Bronchial epithelial cell (primary cell): ENCODE measurements around the gene TSPEAR. TPM values are rescaled to one million over a fixed set of nuclear protein-coding genes. Genes with fewer than 3 reads are reported as not detected.
"Not testable (repeated sequence)": the region's sequence is repeated elsewhere in the genome, so short reads cannot be mapped to it uniquely, and the experiment has no call there.

Experiments used
- DNase-seq: peaks from one replicate; pipeline ENCODE4 v3.0.0-alpha.2; 2010; ENCODE audit warnings: low read depth
- FAIRE-seq: peaks from 2 replicates; lab custom pipeline; 2011; peaks lifted over from hg19 to GRCh38; lab: Jason Lieb, UNC
- H3K27me3 ChIP-seq: 2 replicates; pipeline ENCODE4 v1.5.1; 2011; ENCODE audit warnings: low read length; ENCODE audit not compliant: control insufficient read depth, insufficient read depth
- H3K36me3 ChIP-seq: 2 replicates; pipeline ENCODE4 v1.5.1; 2011; ENCODE audit warnings: low read length; ENCODE audit not compliant: control insufficient read depth, insufficient read depth
- H3K4me3 ChIP-seq: 2 replicates; pipeline ENCODE4 v1.5.1; 2011; ENCODE audit warnings: mild to moderate bottlenecking, low read depth, low read length, control low read depth
- CTCF ChIP-seq: IDR thresholded peaks from 2 replicates; pipeline ENCODE4 v1.5.1; 2011; ENCODE audit warnings: mild to moderate bottlenecking, moderate library complexity, low read length, control low read depth, inconsistent platforms; ENCODE audit not compliant: insufficient read depth, severe bottlenecking
- total RNA-seq: library from RNA; depleted of rRNA; stranded (reverse); fragments of >200 nt; gene quantifications from 2 replicates; pipeline ENCODE4 v1.2.1, GENCODE V29; 2014

The TSPEAR gene
- total RNA-seq, 1 donor from 2014 or later = not detected

- no peak for DNase-seq
- H3K4me3 ChIP-seq = no peak overlapping the region
- no peaks in the 10 kb centered on the region for H3K27me3 ChIP-seq
- no peaks in the 10 kb centered on the region for H3K36me3 ChIP-seq
- no peak for TF ChIP-seq CTCF
- FAIRE-seq = no peak
Measured at GRCh38 chr21:44582055-44582454, 129.3 kb downstream of the TSPEAR start.

- Histone ChIP-seq H3K36me3 (no peaks in the 10 kb centered on the region), H3K27me3 (no peaks in the 10 kb centered on the region), H3K4me3 (no peak overlapping the region)
- DNase-seq = no peak
- no peak for FAIRE-seq
- TF ChIP-seq CTCF = no peak
Measured at GRCh38 chr21:44581158-44581557, 130.2 kb downstream of the TSPEAR start.

GRCh38 chr21:44580231-44580821 lies 131.0 kb downstream of the TSPEAR start, which contains the start of gene KRTAP10-5:
KRTAP10-5 (minus strand) TSS chr21:44580604; CDS start chr21:44580578, 26 bp downstream.
- H3K36me3 ChIP-seq, H3K4me3 ChIP-seq, DNase-seq, H3K27me3 ChIP-seq, FAIRE-seq: not testable (repeated sequence)

- FAIRE-seq (no peak), DNase-seq (no peak)
- H3K36me3 ChIP-seq = no peaks in the 10 kb centered on the region
- no peak for TF ChIP-seq CTCF
- H3K4me3 ChIP-seq = no peak overlapping the region
- H3K27me3 ChIP-seq = no peaks in the 10 kb centered on the region
Measured at GRCh38 chr21:44579833-44580144, 131.6 kb downstream of the TSPEAR start.

- Histone ChIP-seq H3K36me3 (no peaks in the 10 kb centered on the region), H3K4me3 (no peak overlapping the region), H3K27me3 (no peaks in the 10 kb centered on the region)
- DNase-seq (no peak), FAIRE-seq (no peak)
- no peak for TF ChIP-seq CTCF
Measured at GRCh38 chr21:44579056-44579832, 132.1 kb downstream of the TSPEAR start.

- DNase-seq (no peak), FAIRE-seq (no peak)
- TF ChIP-seq CTCF = no peak
- Histone ChIP-seq H3K36me3 (no peaks in the 10 kb centered on the region), H3K27me3 (no peaks in the 10 kb centered on the region), H3K4me3 (no peak overlapping the region)
Measured at GRCh38 chr21:44578371-44579055, 132.9 kb downstream of the TSPEAR start.
